ENCODE measurements around the gene HORMAD2. TPM values are rescaled to one million over a fixed set of nuclear protein-coding genes. Genes with fewer than 3 reads are reported as not detected.

Gene HORMAD2
- total RNA-seq, 1 donor from 2014 or later: not detected

DNA sequence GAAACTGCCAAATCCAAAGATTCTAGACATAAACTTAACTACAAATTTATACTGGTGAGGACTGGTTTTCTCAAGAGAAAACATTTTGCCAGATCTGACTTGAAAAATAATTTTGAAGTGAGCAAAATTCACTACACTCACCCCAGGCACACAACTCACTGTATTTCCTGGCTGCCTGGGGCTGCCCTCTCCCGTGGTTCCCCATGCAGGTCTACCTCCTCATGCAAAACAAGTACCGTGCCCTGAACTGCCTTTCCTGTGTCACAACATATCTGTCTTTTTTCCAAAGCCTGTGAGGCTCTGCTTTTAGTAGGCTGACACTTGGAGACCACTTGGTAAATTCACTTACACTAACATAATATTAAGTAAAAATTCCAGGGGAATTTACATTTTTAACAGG is 89.9 kb downstream of the HORMAD2 start:
- Mint-ChIP-seq H3K36me3 (ENCODE audit: low read depth, unreplicated experiment) (no peaks in the 10 kb centered on the region), H3K9me3 (ENCODE audit: unreplicated experiment) (no peaks in the 10 kb centered on the region)

DNA sequence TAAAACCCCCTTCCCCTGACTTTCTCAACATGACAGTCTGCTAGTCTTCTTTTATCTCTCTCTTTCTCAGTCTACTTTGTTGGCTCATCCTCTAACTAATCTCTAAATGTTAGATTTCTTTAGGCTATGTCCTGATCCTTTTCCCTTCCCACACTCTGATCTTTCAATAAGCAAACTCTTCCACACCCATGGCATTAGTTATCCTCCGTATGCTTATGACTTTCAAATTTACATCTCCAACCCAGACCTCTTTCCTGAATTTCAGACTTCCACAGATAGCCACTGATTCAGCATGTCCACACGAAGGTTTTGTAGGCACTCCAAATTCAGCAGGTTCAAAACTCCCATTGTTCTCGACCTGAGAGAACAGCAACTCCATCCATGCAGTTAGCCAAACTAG is 90.7 kb downstream of the HORMAD2 start:
- Mint-ChIP-seq H3K36me3 (ENCODE audit: low read depth, unreplicated experiment) (no peaks in the 10 kb centered on the region), H3K4me1 (ENCODE audit: unreplicated experiment) (no peaks in the 10 kb centered on the region), H3K4me3 (ENCODE audit: unreplicated experiment) (no peak overlapping the region), H3K27me3 (ENCODE audit: unreplicated experiment) (no peaks in the 10 kb centered on the region), H3K9me3 (ENCODE audit: unreplicated experiment) (no peaks in the 10 kb centered on the region), H3K27ac (ENCODE audit: unreplicated experiment) (no peak overlapping the region)
- TF ChIP-seq, protein P1, sequence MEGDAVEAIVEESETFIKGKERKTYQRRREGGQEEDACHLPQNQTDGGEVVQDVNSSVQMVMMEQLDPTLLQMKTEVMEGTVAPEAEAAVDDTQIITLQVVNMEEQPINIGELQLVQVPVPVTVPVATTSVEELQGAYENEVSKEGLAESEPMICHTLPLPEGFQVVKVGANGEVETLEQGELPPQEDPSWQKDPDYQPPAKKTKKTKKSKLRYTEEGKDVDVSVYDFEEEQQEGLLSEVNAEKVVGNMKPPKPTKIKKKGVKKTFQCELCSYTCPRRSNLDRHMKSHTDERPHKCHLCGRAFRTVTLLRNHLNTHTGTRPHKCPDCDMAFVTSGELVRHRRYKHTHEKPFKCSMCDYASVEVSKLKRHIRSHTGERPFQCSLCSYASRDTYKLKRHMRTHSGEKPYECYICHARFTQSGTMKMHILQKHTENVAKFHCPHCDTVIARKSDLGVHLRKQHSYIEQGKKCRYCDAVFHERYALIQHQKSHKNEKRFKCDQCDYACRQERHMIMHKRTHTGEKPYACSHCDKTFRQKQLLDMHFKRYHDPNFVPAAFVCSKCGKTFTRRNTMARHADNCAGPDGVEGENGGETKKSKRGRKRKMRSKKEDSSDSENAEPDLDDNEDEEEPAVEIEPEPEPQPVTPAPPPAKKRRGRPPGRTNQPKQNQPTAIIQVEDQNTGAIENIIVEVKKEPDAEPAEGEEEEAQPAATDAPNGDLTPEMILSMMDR (IDR thresholded peaks at IDR 0.05; ENCODE audit: unreplicated experiment): no peak
- no peak for DNase-seq (ENCODE audit: low spot score)

More for the DNA sequence above, 89.9 kb downstream of the HORMAD2 start:
- no peak for DNase-seq (ENCODE audit: low spot score)
- Mint-ChIP-seq H3K27ac (ENCODE audit: unreplicated experiment) (no peak overlapping the region), H3K27me3 (ENCODE audit: unreplicated experiment) (no peaks in the 10 kb centered on the region), H3K4me1 (ENCODE audit: unreplicated experiment) (no peaks in the 10 kb centered on the region), H3K4me3 (ENCODE audit: unreplicated experiment) (no peak overlapping the region)
- TF ChIP-seq, protein P1 (IDR thresholded peaks at IDR 0.05; ENCODE audit: unreplicated experiment): no peak

DNA sequence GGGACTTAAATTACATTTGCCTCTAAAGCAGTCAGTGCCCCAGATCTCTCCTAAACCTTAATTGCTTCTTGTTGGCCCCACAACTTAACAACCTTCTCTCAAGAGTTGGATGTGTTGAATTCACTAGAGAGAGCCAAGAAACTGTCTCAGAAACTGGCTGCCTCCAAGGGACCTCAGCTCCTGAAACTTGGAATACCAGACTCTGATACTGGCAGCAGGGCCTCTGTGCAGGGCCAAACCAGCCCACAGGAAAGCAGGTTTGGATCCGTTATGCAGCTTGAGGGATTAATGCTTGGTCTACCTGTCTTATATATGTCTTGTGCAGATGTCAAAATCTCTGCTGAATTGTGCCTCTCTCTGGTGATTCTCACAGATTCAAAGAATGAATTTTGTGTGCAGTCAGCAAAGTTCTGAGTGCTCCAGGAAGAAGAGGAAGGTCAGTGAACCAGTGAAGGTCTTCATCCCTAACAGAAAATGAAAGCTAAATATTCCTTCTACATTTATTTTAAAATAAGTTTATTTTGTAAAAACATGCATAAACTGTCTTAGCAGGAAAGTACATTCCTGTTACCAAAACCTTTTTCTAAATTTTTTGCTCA is 95.5 kb downstream of the HORMAD2 start:
- peaks cover 1% of the 10 kb centered on the region for H3K27me3 Mint-ChIP-seq (ENCODE audit: unreplicated experiment)
- no peak overlapping the region for H3K27ac Mint-ChIP-seq (ENCODE audit: unreplicated experiment)
- H3K9me3 Mint-ChIP-seq (ENCODE audit: unreplicated experiment): no peaks in the 10 kb centered on the region
- TF ChIP-seq, protein P1 (IDR thresholded peaks at IDR 0.05; ENCODE audit: unreplicated experiment): no peak
- no peaks in the 10 kb centered on the region for H3K4me1 Mint-ChIP-seq (ENCODE audit: unreplicated experiment)
- H3K4me3 Mint-ChIP-seq (ENCODE audit: unreplicated experiment): no peak overlapping the region
- no peak for DNase-seq (ENCODE audit: low spot score)
- no peaks in the 10 kb centered on the region for H3K36me3 Mint-ChIP-seq (ENCODE audit: low read depth, unreplicated experiment)

DNA sequence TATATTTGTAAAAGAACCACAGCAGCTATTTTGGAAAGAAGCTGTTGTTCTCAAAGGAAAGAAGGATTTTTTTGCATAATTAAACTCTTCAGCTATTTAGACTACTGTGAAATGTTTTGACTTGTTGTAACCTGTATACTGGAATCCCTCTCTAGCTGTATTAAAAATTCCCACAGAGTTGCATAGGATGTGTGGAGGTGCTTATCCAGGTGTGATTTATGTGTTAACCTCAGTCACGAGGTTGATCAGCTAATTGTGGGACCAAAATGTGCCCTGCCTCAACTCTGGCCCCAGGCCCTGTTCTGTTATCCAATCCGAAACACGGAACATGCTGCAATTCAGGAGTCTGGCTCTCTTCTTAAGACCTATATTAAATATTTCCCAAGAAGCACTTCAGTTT is 96.2 kb downstream of the HORMAD2 start:
- H3K36me3 Mint-ChIP-seq (ENCODE audit: low read depth, unreplicated experiment): no peaks in the 10 kb centered on the region
- peaks cover 1% of the 10 kb centered on the region for H3K27me3 Mint-ChIP-seq (ENCODE audit: unreplicated experiment)
- DNase-seq (ENCODE audit: low spot score): no peak
- no peak overlapping the region for H3K27ac Mint-ChIP-seq (ENCODE audit: unreplicated experiment)
- H3K4me3 Mint-ChIP-seq (ENCODE audit: unreplicated experiment): no peak overlapping the region
- H3K4me1 Mint-ChIP-seq (ENCODE audit: unreplicated experiment): no peaks in the 10 kb centered on the region
- no peaks in the 10 kb centered on the region for H3K9me3 Mint-ChIP-seq (ENCODE audit: unreplicated experiment)
- TF ChIP-seq, protein P1 (IDR thresholded peaks at IDR 0.05; ENCODE audit: unreplicated experiment): no peak

DNA sequence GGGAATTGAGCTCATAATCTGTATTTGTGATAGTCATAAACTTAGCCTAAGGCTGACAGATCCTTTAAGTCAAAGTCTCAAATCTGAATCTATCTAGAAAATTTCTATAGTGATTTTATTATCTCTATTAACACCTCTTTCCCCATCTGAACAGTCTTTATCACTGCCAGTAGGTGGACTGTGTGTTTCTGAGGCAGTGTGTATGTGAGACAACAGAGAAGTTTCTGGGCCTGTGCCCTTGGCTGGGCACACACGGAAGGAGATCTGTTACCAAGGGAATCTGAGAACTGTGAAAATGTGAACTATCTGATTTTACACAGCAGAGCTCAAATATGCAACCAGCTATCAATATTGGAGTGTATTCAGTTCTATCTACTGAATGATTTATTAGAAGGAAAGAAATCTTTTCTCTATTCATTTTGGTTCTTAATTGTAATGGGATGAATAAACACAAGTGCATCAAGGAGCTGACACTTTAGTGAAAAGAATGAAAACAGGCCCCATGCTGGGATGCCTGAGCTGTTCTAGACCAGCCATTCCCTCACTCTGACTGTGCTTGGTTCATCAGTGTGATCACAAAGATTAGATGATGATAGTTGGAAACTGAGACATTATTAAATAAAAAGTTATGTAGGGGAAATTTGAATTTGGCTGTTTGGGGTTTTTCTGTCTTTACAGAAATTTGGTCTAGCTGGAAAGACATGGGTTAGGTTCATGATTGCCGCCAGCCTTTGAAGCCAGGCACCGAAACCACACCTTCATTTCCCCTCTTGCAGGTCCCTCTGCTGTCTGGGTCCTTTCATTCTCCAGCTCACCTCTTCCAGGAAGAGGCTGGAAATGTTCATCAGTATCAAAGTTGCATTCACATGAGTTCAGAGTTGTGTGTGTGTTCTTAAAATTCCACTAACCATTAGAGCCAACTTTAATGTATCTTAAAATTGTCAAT is 98.2 kb downstream of the HORMAD2 start:
- Mint-ChIP-seq H3K4me3 (ENCODE audit: unreplicated experiment) (no peak overlapping the region), H3K4me1 (ENCODE audit: unreplicated experiment) (no peaks in the 10 kb centered on the region), H3K9me3 (ENCODE audit: unreplicated experiment) (no peaks in the 10 kb centered on the region), H3K27ac (ENCODE audit: unreplicated experiment) (no peak overlapping the region), H3K27me3 (ENCODE audit: unreplicated experiment) (peaks cover 1% of the 10 kb centered on the region), H3K36me3 (ENCODE audit: low read depth, unreplicated experiment) (no peaks in the 10 kb centered on the region)
- DNase-seq (ENCODE audit: low spot score): no peak
- TF ChIP-seq, protein P1 (IDR thresholded peaks at IDR 0.05; ENCODE audit: unreplicated experiment): no peak

All from endothelial cell (in vitro differentiated cells).